Osteoblast (primary cell): Measurements from ENCODE around the gene CFAP77. TPM values are rescaled to one million over a fixed set of nuclear protein-coding genes. Genes with fewer than 3 reads are reported as not detected.

Experiments used
- DNase-seq: peaks from one replicate; pipeline ENCODE4 v3.0.0; 2011; ENCODE audit warnings: low spot score, mixed read lengths; ENCODE audit not compliant: insufficient read length; ENCODE audit errors: missing footprints
- H2AFZ ChIP-seq: 2 replicates; pipeline ENCODE4 v1.6.0; 2011; ENCODE audit warnings: mild to moderate bottlenecking, low read length
- H3K27ac ChIP-seq: 2 replicates; pipeline ENCODE4 v1.5.1; 2011; ENCODE audit warnings: mild to moderate bottlenecking, low read depth, low read length, moderate library complexity
- H3K27me3 ChIP-seq: 2 replicates; pipeline ENCODE4 v1.6.0; 2012; ENCODE audit warnings: mild to moderate bottlenecking, control low read depth, inconsistent platforms, low read length, moderate library complexity; ENCODE audit not compliant: insufficient read depth
- H3K36me3 ChIP-seq: 2 replicates; pipeline ENCODE4 v1.5.1; 2011; ENCODE audit warnings: mild to moderate bottlenecking, low read length, control low read depth, moderate library complexity; ENCODE audit not compliant: insufficient read depth
- H3K4me1 ChIP-seq: 2 replicates; pipeline ENCODE4 v1.5.1; 2011; ENCODE audit warnings: mild to moderate bottlenecking, low read length, control low read depth, moderate library complexity; ENCODE audit not compliant: insufficient read depth
- H3K4me2 ChIP-seq: 2 replicates; pipeline ENCODE4 v1.6.0; 2011; ENCODE audit warnings: mild to moderate bottlenecking, low read length; ENCODE audit not compliant: insufficient read depth
- H3K4me3 ChIP-seq: fragments of 200-600 bp; sonication (generic); 3 replicates; pipeline ENCODE4 v1.5.1; 2012; ENCODE audit warnings: mild to moderate bottlenecking, low read length, inconsistent platforms; ENCODE audit not compliant: insufficient read depth
- H3K79me2 ChIP-seq: 2 replicates; pipeline ENCODE4 v1.6.0; 2012; ENCODE audit warnings: mild to moderate bottlenecking, low read length, control low read depth, inconsistent platforms; ENCODE audit not compliant: insufficient read depth
- H3K9me3 ChIP-seq: 2 replicates; pipeline ENCODE4 v1.5.1; 2011; ENCODE audit warnings: low read depth, low read length, control low read depth
- H4K20me1 ChIP-seq: 2 replicates; pipeline ENCODE4 v1.6.0; 2012; ENCODE audit warnings: mild to moderate bottlenecking, low read length, control low read depth; ENCODE audit not compliant: insufficient read depth
- total RNA-seq: library from RNA; depleted of rRNA; stranded (reverse); fragments of >200 nt; gene quantifications from 2 replicates; pipeline ENCODE4 v1.2.3, GENCODE V29; 2012
- TF ChIP-seq, protein P1 (sequence below): IDR thresholded peaks from 2 replicates; pipeline ENCODE4 v1.5.1; 2011; ENCODE audit warnings: mild to moderate bottlenecking, low read depth, low read length, moderate library complexity; ENCODE audit errors: extremely low read depth

The CFAP77 gene
- total RNA-seq, 1 donor: 0.36 TPM

GRCh38 chr9:132534832-132535231 lies 124.8 kb downstream of the CFAP77 start:
- Histone ChIP-seq H3K4me1 (no peaks in the 10 kb centered on the region), H3K27me3 (peaks cover 24% of the 10 kb centered on the region), H3K27ac (no peak overlapping the region), H3K36me3 (no peaks in the 10 kb centered on the region), H3K9me3 (peaks cover 4% of the 10 kb centered on the region), H4K20me1 (no peaks in the 10 kb centered on the region), H3K4me3 (no peak overlapping the region), H3K79me2 (no peaks in the 10 kb centered on the region), H3K4me2 (no peak overlapping the region), H2AFZ (no peak overlapping the region)
- TF ChIP-seq, protein P1, sequence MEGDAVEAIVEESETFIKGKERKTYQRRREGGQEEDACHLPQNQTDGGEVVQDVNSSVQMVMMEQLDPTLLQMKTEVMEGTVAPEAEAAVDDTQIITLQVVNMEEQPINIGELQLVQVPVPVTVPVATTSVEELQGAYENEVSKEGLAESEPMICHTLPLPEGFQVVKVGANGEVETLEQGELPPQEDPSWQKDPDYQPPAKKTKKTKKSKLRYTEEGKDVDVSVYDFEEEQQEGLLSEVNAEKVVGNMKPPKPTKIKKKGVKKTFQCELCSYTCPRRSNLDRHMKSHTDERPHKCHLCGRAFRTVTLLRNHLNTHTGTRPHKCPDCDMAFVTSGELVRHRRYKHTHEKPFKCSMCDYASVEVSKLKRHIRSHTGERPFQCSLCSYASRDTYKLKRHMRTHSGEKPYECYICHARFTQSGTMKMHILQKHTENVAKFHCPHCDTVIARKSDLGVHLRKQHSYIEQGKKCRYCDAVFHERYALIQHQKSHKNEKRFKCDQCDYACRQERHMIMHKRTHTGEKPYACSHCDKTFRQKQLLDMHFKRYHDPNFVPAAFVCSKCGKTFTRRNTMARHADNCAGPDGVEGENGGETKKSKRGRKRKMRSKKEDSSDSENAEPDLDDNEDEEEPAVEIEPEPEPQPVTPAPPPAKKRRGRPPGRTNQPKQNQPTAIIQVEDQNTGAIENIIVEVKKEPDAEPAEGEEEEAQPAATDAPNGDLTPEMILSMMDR: no peak
- no peak for DNase-seq

DNA sequence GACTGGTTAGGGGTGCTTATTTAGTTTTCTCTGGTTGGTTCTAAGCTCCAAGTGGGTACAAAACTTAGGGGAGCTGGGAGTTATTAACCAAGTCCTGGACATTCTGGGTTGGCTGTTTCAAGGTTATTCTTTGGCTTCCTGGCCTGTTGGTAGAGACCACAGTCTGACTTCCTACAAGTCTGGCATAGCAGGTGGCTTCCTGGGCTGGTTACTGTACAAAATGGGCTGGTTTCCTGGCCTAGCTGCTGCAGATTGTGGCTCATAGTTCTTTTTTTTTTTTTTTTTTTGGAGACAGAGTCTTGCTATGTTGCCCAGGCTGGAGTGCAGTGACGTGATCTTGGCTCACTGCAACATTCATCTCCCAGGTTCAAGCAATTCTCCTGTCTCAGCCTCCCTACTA lies 126.1 kb downstream of the CFAP77 start:
- H3K79me2 ChIP-seq: no peaks in the 10 kb centered on the region
- TF ChIP-seq, protein P1: no peak
- DNase-seq: no peak

GRCh38 chr9:132537352-132537751 lies 127.3 kb downstream of the CFAP77 start:
- DNase-seq: no peak
- no peaks in the 10 kb centered on the region for H4K20me1 ChIP-seq
- no peak overlapping the region for H2AFZ ChIP-seq
- H3K4me2 ChIP-seq: no peak overlapping the region
- H3K36me3 ChIP-seq: no peaks in the 10 kb centered on the region
- TF ChIP-seq, protein P1: no peak
- peaks cover 4% of the 10 kb centered on the region for H3K9me3 ChIP-seq
- no peak overlapping the region for H3K27ac ChIP-seq
- H3K4me1 ChIP-seq: no peaks in the 10 kb centered on the region
- no peaks in the 10 kb centered on the region for H3K79me2 ChIP-seq
- no peak overlapping the region for H3K4me3 ChIP-seq
- H3K27me3 ChIP-seq: peaks cover 7% of the 10 kb centered on the region

More for the DNA sequence above, 126.1 kb downstream of the CFAP77 start:
- peaks cover 18% of the 10 kb centered on the region for H3K27me3 ChIP-seq
- H2AFZ ChIP-seq: no peak overlapping the region
- H3K9me3 ChIP-seq: peaks cover 4% of the 10 kb centered on the region
- no peak overlapping the region for H3K4me2 ChIP-seq
- H4K20me1 ChIP-seq: no peaks in the 10 kb centered on the region
- H3K4me3 ChIP-seq: no peak overlapping the region
- H3K4me1 ChIP-seq: no peaks in the 10 kb centered on the region
- H3K36me3 ChIP-seq: no peaks in the 10 kb centered on the region
- no peak overlapping the region for H3K27ac ChIP-seq

DNA sequence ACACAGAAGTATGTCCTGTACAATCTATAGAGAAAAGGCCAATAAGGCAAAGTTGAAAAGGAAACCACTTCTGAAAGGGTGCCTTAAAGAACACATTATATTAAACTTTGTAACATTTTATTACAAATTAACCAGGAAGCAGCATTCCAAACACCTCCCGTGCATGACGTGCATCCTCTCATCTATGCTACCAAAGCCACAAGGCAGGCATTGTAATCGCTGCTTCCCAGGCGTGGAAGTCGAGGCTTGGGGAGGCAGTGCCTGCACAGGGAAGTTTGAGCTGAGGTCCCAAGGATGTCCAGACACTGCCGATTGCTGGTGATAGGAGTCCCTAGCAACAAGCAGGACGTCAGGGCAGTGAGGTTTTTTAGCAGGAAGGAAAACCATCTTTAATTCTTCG lies 128.1 kb downstream of the CFAP77 start:
- no peaks in the 10 kb centered on the region for H3K79me2 ChIP-seq
- H3K4me2 ChIP-seq: no peak overlapping the region
- H4K20me1 ChIP-seq: no peaks in the 10 kb centered on the region
- no peak for DNase-seq
- TF ChIP-seq, protein P1: no peak
- no peak overlapping the region for H3K27ac ChIP-seq
- no peaks in the 10 kb centered on the region for H3K36me3 ChIP-seq
- H2AFZ ChIP-seq: no peak overlapping the region
- peaks cover 6% of the 10 kb centered on the region for H3K27me3 ChIP-seq
- H3K9me3 ChIP-seq: peaks cover 4% of the 10 kb centered on the region
- no peaks in the 10 kb centered on the region for H3K4me1 ChIP-seq
- no peak overlapping the region for H3K4me3 ChIP-seq
